ENCODE data around the gene IL1R1.

DNA sequence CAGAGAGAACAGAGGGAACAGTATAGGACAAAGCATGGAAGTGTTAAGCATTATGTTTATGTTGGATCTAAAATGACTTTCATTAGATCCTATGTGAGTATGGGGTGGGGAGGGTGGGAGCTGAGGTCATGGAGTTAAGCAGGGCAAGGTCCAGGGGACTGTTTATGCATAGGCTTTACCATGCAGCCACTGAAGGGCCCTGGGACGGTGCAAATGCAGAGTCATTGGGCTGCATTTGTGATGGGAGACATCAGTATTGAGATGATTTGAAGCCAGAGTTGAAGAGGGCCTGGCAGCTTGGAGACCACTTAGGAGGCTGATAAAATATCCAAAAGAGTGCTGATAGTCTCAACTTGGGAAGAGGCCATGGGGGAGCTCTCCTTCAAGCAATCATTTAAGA lies 66.9 kb downstream of the IL1R1 start:
- TF ChIP-seq, protein P1, sequence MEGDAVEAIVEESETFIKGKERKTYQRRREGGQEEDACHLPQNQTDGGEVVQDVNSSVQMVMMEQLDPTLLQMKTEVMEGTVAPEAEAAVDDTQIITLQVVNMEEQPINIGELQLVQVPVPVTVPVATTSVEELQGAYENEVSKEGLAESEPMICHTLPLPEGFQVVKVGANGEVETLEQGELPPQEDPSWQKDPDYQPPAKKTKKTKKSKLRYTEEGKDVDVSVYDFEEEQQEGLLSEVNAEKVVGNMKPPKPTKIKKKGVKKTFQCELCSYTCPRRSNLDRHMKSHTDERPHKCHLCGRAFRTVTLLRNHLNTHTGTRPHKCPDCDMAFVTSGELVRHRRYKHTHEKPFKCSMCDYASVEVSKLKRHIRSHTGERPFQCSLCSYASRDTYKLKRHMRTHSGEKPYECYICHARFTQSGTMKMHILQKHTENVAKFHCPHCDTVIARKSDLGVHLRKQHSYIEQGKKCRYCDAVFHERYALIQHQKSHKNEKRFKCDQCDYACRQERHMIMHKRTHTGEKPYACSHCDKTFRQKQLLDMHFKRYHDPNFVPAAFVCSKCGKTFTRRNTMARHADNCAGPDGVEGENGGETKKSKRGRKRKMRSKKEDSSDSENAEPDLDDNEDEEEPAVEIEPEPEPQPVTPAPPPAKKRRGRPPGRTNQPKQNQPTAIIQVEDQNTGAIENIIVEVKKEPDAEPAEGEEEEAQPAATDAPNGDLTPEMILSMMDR (IDR thresholded peaks at IDR 0.05; ENCODE audit: low read length), result no peak
- no peak for TF ChIP-seq EZH2 (IDR thresholded peaks at IDR 0.05; ENCODE audit: borderline replicate concordance, low read length)

Measured in OCI-LY1 (cell line).